Stomach (tissue), 9 donors: ENCODE measurements around the gene VPS33A. TPM values are rescaled to one million over a fixed set of nuclear protein-coding genes. Genes with fewer than 3 reads are reported as not detected.

Source experiments
- DNase-seq, 2 donors: peaks; one replicate each; pipeline versions ENCODE4 v3.0.0 to v3.0.0-alpha.2; 2013 to 2019
- H3K27ac ChIP-seq, 5 donors: fragments of 200-600 bp in 4 of 5; sonication (generic) in 4 of 5; one replicate each; pipeline ENCODE4 v1.5.1; 2013 to 2019; ENCODE audit warnings: mild to moderate bottlenecking in 1 of 5, moderate library complexity in 1 of 5
- H3K27me3 ChIP-seq, 3 donors: fragments of 200-600 bp; sonication (generic); one replicate each; pipeline ENCODE4 v1.5.1; 2017 to 2019; ENCODE audit warnings: mixed run types in 1 of 3
- H3K36me3 ChIP-seq, 4 donors: fragments of 200-600 bp; sonication (generic); 1 replicate in 3 of 4; 2 replicates in 1 of 4; pipeline ENCODE4 v1.5.1; 2016 to 2019
- H3K4me1 ChIP-seq, 4 donors: fragments of 200-600 bp; sonication (generic); one replicate each; pipeline ENCODE4 v1.5.1; 2016 to 2019
- H3K4me3 ChIP-seq, 4 donors: fragments of 200-600 bp; sonication (generic) in 3 of 4; one replicate each; pipeline ENCODE4 v1.5.1; 2016 to 2019; ENCODE audit warnings: mild to moderate bottlenecking in 1 of 4
- H3K9me3 ChIP-seq, 4 donors: fragments of 200-600 bp; sonication (generic); one replicate each; pipeline ENCODE4 v1.5.1; 2016 to 2019
- CTCF ChIP-seq, 7 experiments: fragments of 450-650 bp in 4 of 7; fragments of 200-600 bp in 3 of 7; sonication (generic) in 3 of 7; IDR thresholded peaks; one replicate each; pipeline ENCODE4 v1.5.1; 2016 to 2019; ENCODE audit warnings: antibody characterized with exemption in 7 of 7, control low read depth in 2 of 7, mild to moderate bottlenecking in 1 of 7
- EP300 ChIP-seq: sonication (generic); formaldehyde crosslinking; IDR thresholded peaks from one replicate; pipeline ENCODE4 v1.6.1; 2017; ENCODE audit warnings: antibody characterized with exemption
- POLR2A ChIP-seq, 4 donors: fragments of 450-650 bp; IDR thresholded peaks; one replicate each; pipeline ENCODE4 v1.6.1; 2016; ENCODE audit warnings: antibody characterized with exemption in 4 of 4, control low read depth in 2 of 4, mild to moderate bottlenecking in 1 of 4, moderate library complexity in 1 of 4
- POLR2AphosphoS5 ChIP-seq, 3 donors: sonication (generic); formaldehyde crosslinking; IDR thresholded peaks; one replicate each; pipeline ENCODE4 v1.6.1; 2016; ENCODE audit warnings: antibody characterized with exemption in 3 of 3
- WGBS, 5 donors: extraction: QIAGEN DNeasy Blood & Tissue Kit in 3 of 5; methylation state at CpG; one replicate each; pipeline versions ENCODE4 v1.1.5 to v1.1.7; 2013 to 2018; 5-methylcytosine and 5-hydroxymethylcytosine counted together
- intact Hi-C: fragments of 100-400 bp; cut with DNase I; formaldehyde crosslinking; loops from one replicate; pipeline ENCODE4 v1.15.1; 2023; ENCODE audit warnings: low total_unique reads
- polyA plus RNA-seq, 3 donors: library from polyadenylated mRNA; stranded (reverse); fragments of 200-250 nt; gene quantifications; one replicate each; pipeline ENCODE4 v1.2.3, GENCODE V29; 2013
- total RNA-seq, 5 donors: library from RNA; depleted of rRNA; stranded (reverse); fragments of >200 nt; gene quantifications; one replicate each; pipeline versions ENCODE4 v1.1.0 to v1.2.3, GENCODE V29; 2014 to 2016
- donor health status: healthy with polysubstance abuse.
- donor health status: Bipolar disorder and iron deficiency.
- donor health status: healthy.

The VPS33A gene
- total and polyA plus RNA-seq, 8 donors: 6.1 to 45.8 (median 12.7) TPM

- no peaks in the 10 kb centered on the region for H3K4me1 ChIP-seq
- H3K9me3 ChIP-seq: no peaks in the 10 kb centered on the region
- H3K4me3 ChIP-seq: no peak overlapping the region
- TF ChIP-seq EP300 (no peak), CTCF (IDR thresholded peaks at IDR 0.05) (no peak), POLR2AphosphoS5 (IDR thresholded peaks at IDR 0.05) (no peak), POLR2A (IDR thresholded peaks at IDR 0.05) (no peak)
- H3K27me3 ChIP-seq: no peaks in the 10 kb centered on the region
- WGBS, 5 donors: 90 to 97% (median 95%) methylated on average over 5 of the region's 5 CpGs
- no peak for DNase-seq
- H3K27ac ChIP-seq: no peak overlapping the region
- peaks cover 26 to 97% (median 92%) of the 10 kb centered on the region in 4 donors for H3K36me3 ChIP-seq
- intact Hi-C loops: no loop called here
These were observed 27.4 kb downstream of the VPS33A start for GRCh38 chr12:122238861-122239260.

- peaks cover 51 to 97% (median 92%) of the 10 kb centered on the region in 4 donors for H3K36me3 ChIP-seq
These were observed 30.6 kb downstream of the VPS33A start for GRCh38 chr12:122235741-122236140.

GRCh38 chr12:122232691-122233090, 33.6 kb downstream of the VPS33A start:
- no peaks in the 10 kb centered on the region for H3K9me3 ChIP-seq
- no peak for DNase-seq
- no peaks in the 10 kb centered on the region for H3K4me1 ChIP-seq
- H3K36me3 ChIP-seq: peaks cover 53 to 95% (median 85%) of the 10 kb centered on the region in 4 donors
- WGBS, 5 donors: 94 to 97% (median 97%) methylated on average over 8 to 10 of the region's 10 CpGs
- TF ChIP-seq CTCF (IDR thresholded peaks at IDR 0.05) (no peak), POLR2AphosphoS5 (IDR thresholded peaks at IDR 0.05) (no peak), EP300 (no peak), POLR2A (IDR thresholded peaks at IDR 0.05) (no peak)
- intact Hi-C loops: no loop called here
- no peak overlapping the region for H3K27ac ChIP-seq
- no peak overlapping the region for H3K4me3 ChIP-seq
- no peaks in the 10 kb centered on the region for H3K27me3 ChIP-seq

More at GRCh38 chr12:122235741-122236140, 30.6 kb downstream of the VPS33A start:
- intact Hi-C loops: no loop called here
- Histone ChIP-seq H3K4me3 (no peak overlapping the region), H3K27ac (no peak overlapping the region), H3K4me1 (no peaks in the 10 kb centered on the region), H3K27me3 (no peaks in the 10 kb centered on the region), H3K9me3 (no peaks in the 10 kb centered on the region)
- 79 to 92% (median 88%) methylated on average over 7 of the region's 7 CpGs for WGBS, 5 donors
- no peak for DNase-seq
- TF ChIP-seq CTCF (IDR thresholded peaks at IDR 0.05) (no peak), POLR2AphosphoS5 (IDR thresholded peaks at IDR 0.05) (no peak)

GRCh38 chr12:122230798-122231197, 35.5 kb downstream of the VPS33A start:
- Histone ChIP-seq H3K9me3 (no peaks in the 10 kb centered on the region), H3K27me3 (no peaks in the 10 kb centered on the region), H3K27ac (no peak overlapping the region), H3K4me3 (no peak overlapping the region), H3K36me3 (peaks cover 46 to 81% (median 70%) of the 10 kb centered on the region in 4 donors), H3K4me1 (peaks cover 8 to 12% (median 10%) of the 10 kb centered on the region in 4 donors)
- 70 to 86% (median 78%) methylated on average over 5 to 6 of the region's 6 CpGs for WGBS, 5 donors
- TF ChIP-seq EP300 (no peak), CTCF (IDR thresholded peaks at IDR 0.05) (no peak), POLR2A (IDR thresholded peaks at IDR 0.05) (no peak), POLR2AphosphoS5 (IDR thresholded peaks at IDR 0.05) (no peak)
- DNase-seq: no peak
- intact Hi-C loops: no loop called here
